Heart right ventricle (tissue), 16 donors: ENCODE measurements around the gene CDKN2B-AS1. TPM values are rescaled to one million over a fixed set of nuclear protein-coding genes. Genes with fewer than 3 reads are reported as not detected.

Experiments
- ATAC-seq, 8 donors: fragments of 200-7000 bp; cut with Tn5 transposase; one replicate each; pipeline ENCODE4 v1.9.1; 2020; ENCODE audit warnings: mild to moderate bottlenecking in 8 of 8, moderate library complexity in 8 of 8, moderate number of reproducible peaks in 1 of 8
- DNase-seq, 2 donors: peaks; one replicate each; pipeline ENCODE4 v3.0.0-alpha.2; 2020
- H3K27ac ChIP-seq, 10 donors: fragments of 200-600 bp; sonication (generic) in 2 of 10; one replicate each; pipeline versions ENCODE4 v1.5.0 to v1.8.0; 2020 to 2022; ENCODE audit warnings: mild to moderate bottlenecking in 3 of 10
- H3K27me3 ChIP-seq, 7 donors: fragments of 200-600 bp; one replicate each; pipeline ENCODE4 v1.8.0; 2021 to 2022; ENCODE audit warnings: mild to moderate bottlenecking in 2 of 7
- H3K36me3 ChIP-seq, 9 donors: fragments of 200-600 bp; sonication (generic) in 1 of 9; one replicate each; pipeline versions ENCODE4 v1.5.0 to v1.8.0; 2020 to 2022; ENCODE audit warnings: mild to moderate bottlenecking in 2 of 9
- H3K4me1 ChIP-seq, 9 donors: fragments of 200-600 bp; sonication (generic) in 1 of 9; one replicate each; pipeline versions ENCODE4 v1.5.0 to v1.8.0; 2020 to 2022; ENCODE audit warnings: mild to moderate bottlenecking in 4 of 9
- H3K4me3 ChIP-seq, 10 donors: fragments of 200-600 bp; sonication (generic) in 2 of 10; one replicate each; pipeline versions ENCODE4 v1.5.0 to v1.8.0; 2020 to 2022; ENCODE audit warnings: mild to moderate bottlenecking in 7 of 10, moderate library complexity in 2 of 10
- H3K9me3 ChIP-seq, 11 donors: fragments of 200-600 bp in 10 of 11; sonication (generic) in 2 of 11; one replicate each; pipeline versions ENCODE4 v1.5.0 to v1.8.0; 2013 to 2022; ENCODE audit warnings: mild to moderate bottlenecking in 2 of 11, control low read depth in 1 of 11, moderate library complexity in 1 of 11
- CTCF ChIP-seq, 9 donors: fragments of 200-600 bp; sonication (generic) in 2 of 9; IDR thresholded peaks; one replicate each; pipeline versions ENCODE4 v1.5.0 to v1.8.0; 2021 to 2022; ENCODE audit warnings: antibody characterized with exemption in 9 of 9, mild to moderate bottlenecking in 5 of 9, moderate library complexity in 1 of 9
- WGBS, 2 donors: extraction: QIAGEN DNeasy Blood & Tissue Kit; methylation state at CpG; one replicate each; pipeline ENCODE4 v1.1.7; 2013; ENCODE audit warnings: inconsistent platforms in 1 of 2; 5-methylcytosine and 5-hydroxymethylcytosine counted together
- intact Hi-C, 10 donors: fragments of 100-400 bp; cut with DNase I; formaldehyde crosslinking; loops; one replicate each; pipeline versions ENCODE4 v1.11.1 to v1.14.2; 2022
- polyA plus RNA-seq, 2 donors: library from polyadenylated mRNA; stranded (reverse); fragments of 200-250 nt; gene quantifications; one replicate each; pipeline ENCODE4 v1.2.3, GENCODE V29; 2013
- total RNA-seq, 10 donors: library from RNA; stranded (reverse); fragmentation: NEBNext Ultra II Directional in 3 of 10; extraction: Animal tissue kit (Norgen Biotek cat#: 25700) in 3 of 10; gene quantifications; one replicate each; pipeline versions ENCODE4 v1.2.1 to v1.2.4, GENCODE V29; 2021 to 2023
- donor health status: Arrhythmogenic right ventricular cardiomyopathy.
- donor health status: ischemic (EF 13 %, LVEDD 7.1; RV severe dilation, severe dysfunction).
- donor health status: healthy with polysubstance abuse.
- donor health status: DM: no; HTN: yes; CAD: no.
- donor health status: DM: no; HTN: no; CAD: no.
- donor health status: ischemic (EF 25% LVEDD 6.9; RV normal size, moderate dysfunction).
- donor health status: ischemic (EF 25% LVEDD 5.7; RV mildly dilated, moderate dysfunction).
- donor health status: healthy.
- donor health status: DM: yes; HTN: yes; CAD: no.
- donor health status: Ischemic cardiomyopathy.
- donor health status: ischemic (EF 35%, LVEDD 5.7; RV mildly dilated, moderate dysfunction).
- donor health status: nonischemic (EF 11% LVEDD 7.7; RV severe dilation, severe dysfunction).
- donor health status: DM: yes; HTN: yes; CAD: no.
- donor health status: PGD.
- donor health status: ischemic (EF 29% LVEDD 5.4; RV normal size, mild dysfunction).
- donor health status: nonischemic (EF 23%, LVEDD 6.1; RV moderate dilation, normal function).

CDKN2B-AS1 gene
- total and polyA plus RNA-seq, 12 donors: 0.14 to 0.45 (median 0.30) TPM; not detected in 9

DNA sequence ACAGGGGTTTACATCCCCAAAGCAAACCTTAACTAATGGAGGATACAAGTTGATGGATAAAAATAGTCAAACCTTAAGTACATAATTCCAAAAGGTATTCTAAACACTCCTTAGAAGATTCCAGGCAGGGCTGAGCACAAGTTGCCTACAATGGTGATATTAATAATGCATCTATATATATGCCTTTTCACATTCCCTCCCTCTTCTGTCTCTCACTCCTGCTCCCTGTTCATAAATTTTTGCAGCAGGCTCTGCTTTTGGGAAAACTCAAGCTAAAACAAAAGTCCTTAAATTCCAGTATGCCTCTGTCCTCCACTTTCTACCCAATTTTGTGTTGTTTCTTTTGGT lies 153.9 kb downstream of the CDKN2B-AS1 start:
- Histone ChIP-seq H3K4me3 (no peak overlapping the region), H3K36me3 (no peaks in the 10 kb centered on the region), H3K9me3 (no peaks in the 10 kb centered on the region), H3K4me1 (peaks cover 0 to 31% (median 0%) of the 10 kb centered on the region in 9 donors), H3K27ac (peak overlapping the region in 1 of 10 donors; percentile 34), H3K27me3 (no peaks in the 10 kb centered on the region)
- no peak for DNase-seq
- no peak for TF ChIP-seq CTCF (IDR thresholded peaks at IDR 0.05)
- no peak for ATAC-seq
- intact Hi-C loops: loop anchor here in 1 of 10 donors (10.0 kb wide), 1 partner anchor 46 kb away; no protein-coding TSS in a partner anchor

GRCh38 chr9:22148876-22149637 lies 154.5 kb downstream of the CDKN2B-AS1 start:
- intact Hi-C loops: loop anchor here in 1 of 10 donors (10.0 kb wide), 1 partner anchor 46 kb away; no protein-coding TSS in a partner anchor
- no peak for TF ChIP-seq CTCF (IDR thresholded peaks at IDR 0.05)
- Histone ChIP-seq H3K36me3 (no peaks in the 10 kb centered on the region), H3K9me3 (no peaks in the 10 kb centered on the region), H3K4me3 (no peak overlapping the region), H3K27ac (peak overlapping the region in 1 of 10 donors; percentile 34), H3K27me3 (no peaks in the 10 kb centered on the region), H3K4me1 (peaks cover 0 to 26% (median 0%) of the 10 kb centered on the region in 9 donors)
- no peak for DNase-seq
- ATAC-seq: no peak

GRCh38 chr9:22154064-22154463 lies 159.5 kb downstream of the CDKN2B-AS1 start:
- Histone ChIP-seq H3K4me1 (peaks cover 0 to 26% (median 19%) of the 10 kb centered on the region in 9 donors), H3K27ac (no peak overlapping the region), H3K27me3 (no peaks in the 10 kb centered on the region), H3K4me3 (no peak overlapping the region), H3K36me3 (no peaks in the 10 kb centered on the region), H3K9me3 (no peaks in the 10 kb centered on the region)
- DNase-seq (no peak), ATAC-seq (peak in 1 of 8 donors; percentile 4)
- no peak for TF ChIP-seq CTCF (IDR thresholded peaks at IDR 0.05)
- intact Hi-C loops: no loop called here
- 93 to 94% methylated on average over 10 of the region's 10 CpGs for WGBS, 2 donors

DNA sequence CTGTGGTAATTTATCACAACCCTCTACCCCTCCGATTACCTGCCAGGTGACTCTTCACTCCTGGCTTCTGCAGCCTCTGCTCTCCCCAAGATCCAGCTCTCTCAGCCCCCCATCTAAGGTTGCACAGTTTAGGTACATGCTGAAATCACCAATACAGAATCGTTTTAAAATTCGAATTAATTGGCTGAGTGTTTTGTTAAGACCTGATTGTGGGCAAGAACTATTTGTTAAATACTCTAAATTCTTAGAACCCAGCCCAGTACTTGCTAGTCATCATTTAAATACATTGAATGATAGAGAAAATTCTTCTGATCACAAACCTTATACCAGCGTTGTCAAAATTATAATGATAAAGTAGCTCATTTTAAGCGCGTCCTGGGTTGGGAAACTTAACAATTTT lies 162.0 kb downstream of the CDKN2B-AS1 start:
- Histone ChIP-seq H3K36me3 (no peaks in the 10 kb centered on the region), H3K9me3 (no peaks in the 10 kb centered on the region), H3K27ac (no peak overlapping the region), H3K4me3 (no peak overlapping the region), H3K4me1 (peaks cover 0 to 36% (median 22%) of the 10 kb centered on the region in 9 donors), H3K27me3 (no peaks in the 10 kb centered on the region)
- no peak for TF ChIP-seq CTCF (IDR thresholded peaks at IDR 0.05)
- 85 to 90% methylated on average over 6 of the region's 6 CpGs for WGBS, 2 donors
- intact Hi-C loops: no loop called here
- ATAC-seq (no peak), DNase-seq (no peak)
